ENCODE results near the gene ANKRD10. TPM values are rescaled to one million over a fixed set of nuclear protein-coding genes. Genes with fewer than 3 reads are reported as not detected.

ANKRD10 gene
- total RNA-seq, 1 experiment from 2014 or later = 159 TPM

DNA sequence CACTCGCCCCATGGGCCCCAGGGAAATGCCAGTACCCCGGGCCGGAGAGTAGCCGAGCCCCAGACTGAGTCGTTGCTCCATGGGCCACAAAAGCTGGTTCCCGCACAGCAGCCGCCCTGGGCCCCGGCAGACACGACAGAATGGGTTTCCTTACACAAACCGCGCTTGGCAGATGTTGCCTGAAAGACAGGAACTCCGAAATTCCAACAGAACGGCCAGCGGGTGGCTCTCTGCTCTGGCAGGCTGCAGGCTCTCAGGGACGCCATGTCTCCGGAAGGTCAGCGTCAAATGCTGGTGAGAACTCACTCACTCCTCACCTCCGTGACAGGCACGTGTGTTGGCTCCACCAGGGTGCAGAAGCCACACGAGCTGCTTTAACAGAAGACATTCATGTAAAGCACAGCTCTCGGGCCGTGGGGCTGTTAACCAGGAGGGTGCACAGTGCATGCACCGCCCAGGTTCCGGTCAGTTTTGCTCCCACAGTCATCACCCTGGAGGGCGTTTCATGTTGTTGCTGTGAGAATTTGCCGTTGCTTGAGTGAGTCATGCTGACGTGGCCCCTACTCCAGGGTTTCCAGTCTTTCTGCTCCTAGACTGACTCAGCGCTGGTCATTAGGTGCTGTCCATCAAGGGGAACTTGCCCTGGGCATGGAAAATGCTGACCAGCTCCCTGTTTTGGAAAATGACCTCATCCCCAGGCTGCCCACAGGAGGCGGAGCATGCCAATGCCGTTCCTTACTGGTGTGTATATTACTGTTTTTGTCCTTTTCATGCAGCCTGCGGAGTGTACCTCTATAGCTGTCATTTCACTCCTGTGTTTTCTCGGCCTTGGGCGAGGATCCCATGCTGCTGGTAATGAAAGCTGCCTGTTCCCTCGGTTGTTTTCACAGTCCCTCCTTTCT lies 44.8 kb downstream of the ANKRD10 start:
- Histone ChIP-seq H2BK120ac (ENCODE audit: low read depth, low read length, poor library complexity, severe bottlenecking) (no peak overlapping the region), H3K23ac (ENCODE audit: insufficient read length, low read depth, low read length) (no peak overlapping the region), H3K79me2 (ENCODE audit: insufficient read depth, low read length) (no peaks in the 10 kb centered on the region), H3T11ph (ENCODE audit: low read length) (no peak overlapping the region), H3K27ac (ENCODE audit: insufficient read length, low read depth, low read length) (no peak overlapping the region), H4K20me1 (ENCODE audit: control insufficient read depth, insufficient read depth, insufficient read length) (no peaks in the 10 kb centered on the region), H3K9me3 (ENCODE audit: control insufficient read depth, low read depth, low read length) (no peaks in the 10 kb centered on the region), H3K14ac (ENCODE audit: insufficient read depth, low read length) (no peak overlapping the region; the same call in 1 of the 2 replicates), H3K27me3 (ENCODE audit: insufficient read depth, low read length) (no peaks in the 10 kb centered on the region), H3K4me2 (ENCODE audit: insufficient read depth, insufficient read length, low read length) (no peak overlapping the region), H2AK5ac (ENCODE audit: insufficient read length, low read length) (no peak overlapping the region), H3K4me1 (ENCODE audit: insufficient read depth, low read length) (peaks cover 3% of the 10 kb centered on the region; the same call in 1 of the 2 replicates), H2BK12ac (ENCODE audit: insufficient read length, low read depth, low read length) (no peak overlapping the region), H4K91ac (ENCODE audit: insufficient read length, low read depth, low read length) (no peak overlapping the region), H2AFZ (ENCODE audit: low read length) (no peak overlapping the region), H3K23me2 (ENCODE audit: insufficient read length, low read depth, low read length, poor library complexity, severe bottlenecking) (no peaks in the 10 kb centered on the region), H2BK5ac (ENCODE audit: insufficient read length, low read length) (no peak overlapping the region), H2BK20ac (ENCODE audit: low read depth, low read length, poor library complexity, severe bottlenecking) (no peak overlapping the region), H3K79me1 (ENCODE audit: insufficient read depth, low read depth, low read length, poor library complexity, severe bottlenecking) (no peaks in the 10 kb centered on the region), H3K56ac (ENCODE audit: insufficient read length, low read depth, low read length) (no peak overlapping the region), H4K5ac (ENCODE audit: insufficient read length, low read depth, low read length) (no peak overlapping the region), H4K8ac (replicated peaks; ENCODE audit: insufficient read length, low read depth, low read length) (no peak overlapping the region), H2BK15ac (ENCODE audit: low read depth, low read length) (no peak overlapping the region), H3K4ac (ENCODE audit: low read depth, low read length) (no peak overlapping the region), H3K9ac (ENCODE audit: extremely low read depth, insufficient read length, low read length) (no peak overlapping the region), H3K18ac (ENCODE audit: insufficient read length, low read depth, low read length) (no peak overlapping the region)
- TF ChIP-seq, protein P1, sequence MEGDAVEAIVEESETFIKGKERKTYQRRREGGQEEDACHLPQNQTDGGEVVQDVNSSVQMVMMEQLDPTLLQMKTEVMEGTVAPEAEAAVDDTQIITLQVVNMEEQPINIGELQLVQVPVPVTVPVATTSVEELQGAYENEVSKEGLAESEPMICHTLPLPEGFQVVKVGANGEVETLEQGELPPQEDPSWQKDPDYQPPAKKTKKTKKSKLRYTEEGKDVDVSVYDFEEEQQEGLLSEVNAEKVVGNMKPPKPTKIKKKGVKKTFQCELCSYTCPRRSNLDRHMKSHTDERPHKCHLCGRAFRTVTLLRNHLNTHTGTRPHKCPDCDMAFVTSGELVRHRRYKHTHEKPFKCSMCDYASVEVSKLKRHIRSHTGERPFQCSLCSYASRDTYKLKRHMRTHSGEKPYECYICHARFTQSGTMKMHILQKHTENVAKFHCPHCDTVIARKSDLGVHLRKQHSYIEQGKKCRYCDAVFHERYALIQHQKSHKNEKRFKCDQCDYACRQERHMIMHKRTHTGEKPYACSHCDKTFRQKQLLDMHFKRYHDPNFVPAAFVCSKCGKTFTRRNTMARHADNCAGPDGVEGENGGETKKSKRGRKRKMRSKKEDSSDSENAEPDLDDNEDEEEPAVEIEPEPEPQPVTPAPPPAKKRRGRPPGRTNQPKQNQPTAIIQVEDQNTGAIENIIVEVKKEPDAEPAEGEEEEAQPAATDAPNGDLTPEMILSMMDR (conservative IDR thresholded peaks at IDR 0.05) = peak; percentile 14; the same call in 1 of the 3 replicates
- peak; percentile 74 for DNase-seq
- peaks cover 17% of the 10 kb centered on the region for H3K27me3 Mint-ChIP-seq (ENCODE audit: low read depth)
- peak overlapping the region in 1 of 3 experiments; percentile 42; a peak in 1 of 7 replicates for H3K27ac Mint-ChIP-seq
- H3K4me3 Mint-ChIP-seq = no peak overlapping the region
- WGBS (ENCODE audit: extremely low coverage, insufficient read length, low lambda C conversion rate) = no CpG with 5 or more reads among the region's 34 CpGs
- peaks cover 0 to 2% of the 10 kb centered on the region in 2 experiments; a peak in 1 of 5 replicates for H3K9me3 Mint-ChIP-seq
- H3K36me3 Mint-ChIP-seq (ENCODE audit: insufficient read depth in 1 of 3, low read depth in 3 of 3) = no peaks in the 10 kb centered on the region
- H3K4me1 Mint-ChIP-seq = peaks cover 19 to 34% of the 10 kb centered on the region in 2 experiments
